Measurements from ENCODE around the gene DND1. TPM values are rescaled to one million over a fixed set of nuclear protein-coding genes. Genes with fewer than 3 reads are reported as not detected.

Gene DND1
- not detected in 2 replicates for total RNA-seq

GRCh38 chr5:140673187-140673976, at the start of gene DND1:
DND1 (minus strand) TSS chr5:140673576; CDS start chr5:140673542, 34 bp downstream.

DNA sequence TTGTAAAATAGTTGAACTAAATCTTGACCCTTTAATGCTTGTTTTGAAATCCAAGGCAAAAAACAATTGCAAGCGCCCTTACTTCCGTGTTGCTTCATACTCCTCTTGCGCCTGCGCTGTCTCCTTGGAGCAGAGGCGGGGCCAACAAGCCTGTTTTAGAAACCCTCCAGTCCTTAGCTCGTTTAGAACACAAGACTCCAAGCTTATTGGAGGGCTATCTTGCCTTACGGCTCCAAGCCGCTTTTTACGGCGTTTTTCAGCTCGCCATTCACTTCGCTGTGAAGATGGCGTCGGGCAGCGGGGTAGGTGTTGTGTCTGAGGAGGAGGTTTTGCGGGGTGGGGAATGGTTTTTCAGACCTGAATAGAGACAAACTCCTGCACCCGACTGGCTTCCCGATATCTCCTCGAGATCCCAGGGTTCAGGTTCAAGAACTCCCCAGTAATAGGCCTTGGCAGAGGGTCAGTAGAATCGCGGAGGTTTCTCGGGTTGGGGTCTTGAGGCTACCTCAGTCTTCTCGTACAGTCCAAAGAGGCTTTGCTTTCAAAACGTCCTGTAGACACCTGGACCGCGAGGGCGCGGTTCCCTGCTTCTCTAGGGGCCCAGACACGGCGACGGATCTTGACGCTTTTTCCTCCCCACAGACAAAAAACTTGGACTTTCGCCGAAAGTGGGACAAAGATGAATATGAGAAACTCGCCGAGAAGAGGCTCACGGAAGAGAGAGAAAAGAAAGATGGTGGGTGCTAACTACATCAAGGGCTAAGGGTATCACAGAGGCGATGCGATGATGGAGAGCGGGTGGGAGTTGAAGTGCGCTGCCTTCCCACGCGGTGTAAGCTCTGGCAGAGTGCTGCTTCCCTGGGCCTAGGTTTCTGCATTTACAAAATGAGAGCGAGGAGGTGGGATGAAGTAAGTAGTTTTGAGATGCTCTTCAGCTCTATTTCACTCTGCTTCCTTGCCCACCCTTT, 27.1 kb upstream of the DND1 start, which contains the start of gene ZMAT2:
TSS of gene ZMAT2 (plus strand) at position 271 of the 968 bp plus-strand sequence. CDS start at position 285, 14 bp downstream.

DNA sequence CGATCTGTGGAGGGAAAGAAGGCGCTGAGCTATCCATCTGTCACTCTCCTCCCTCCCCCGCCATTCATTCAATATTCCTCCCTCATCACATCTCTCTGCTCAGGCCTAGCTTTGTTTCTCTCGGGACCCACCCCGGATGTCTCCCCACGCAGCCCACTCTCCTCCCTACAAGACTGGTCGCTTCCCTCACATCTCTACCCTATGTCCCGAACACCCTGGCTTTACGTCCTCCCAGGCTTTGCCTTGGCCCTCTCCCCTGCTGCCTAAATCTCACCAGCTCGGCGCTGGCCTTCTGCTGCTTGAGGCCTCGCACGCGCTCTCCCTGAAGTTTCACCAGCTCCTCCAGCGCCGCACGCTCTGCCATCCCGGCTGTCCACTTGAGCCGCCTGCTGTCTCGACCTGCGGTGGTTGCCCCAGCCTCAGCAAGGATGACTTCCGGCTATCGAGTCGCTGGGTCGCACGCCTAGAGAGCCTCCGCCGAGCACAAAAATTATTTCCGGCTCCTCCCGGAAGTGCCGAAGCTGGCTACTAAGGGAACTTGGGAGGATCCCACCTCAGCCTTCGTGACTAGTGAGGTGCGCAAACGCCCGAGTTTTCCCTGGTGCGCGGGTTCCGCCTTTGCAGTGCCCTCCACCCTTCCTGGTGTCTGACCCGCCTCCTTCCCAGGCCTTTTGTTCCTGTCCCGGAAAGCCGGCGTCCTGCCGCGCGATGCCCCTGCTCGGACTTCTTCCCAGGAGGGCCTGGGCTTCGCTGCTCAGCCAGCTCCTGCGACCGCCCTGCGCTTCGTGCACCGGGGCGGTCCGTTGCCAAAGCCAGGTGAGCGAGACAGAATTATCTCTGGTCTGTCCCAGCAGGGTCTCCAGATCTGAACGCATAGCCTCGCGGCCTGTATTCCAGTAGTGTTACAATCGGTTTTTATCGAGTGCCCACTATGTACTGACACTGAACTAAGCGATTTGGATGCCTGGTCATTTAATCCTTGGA, 17.9 kb upstream of the DND1 start, which contains the start of the genes HARS1 and HARS2:
TSS of gene HARS1 (minus strand) at position 430 of the 984 bp plus-strand sequence. CDS start at position 364, 66 bp downstream.
TSS of gene HARS2 (plus strand) at position 515 of the 984 bp plus-strand sequence. CDS start at position 709, 194 bp downstream.

DNA sequence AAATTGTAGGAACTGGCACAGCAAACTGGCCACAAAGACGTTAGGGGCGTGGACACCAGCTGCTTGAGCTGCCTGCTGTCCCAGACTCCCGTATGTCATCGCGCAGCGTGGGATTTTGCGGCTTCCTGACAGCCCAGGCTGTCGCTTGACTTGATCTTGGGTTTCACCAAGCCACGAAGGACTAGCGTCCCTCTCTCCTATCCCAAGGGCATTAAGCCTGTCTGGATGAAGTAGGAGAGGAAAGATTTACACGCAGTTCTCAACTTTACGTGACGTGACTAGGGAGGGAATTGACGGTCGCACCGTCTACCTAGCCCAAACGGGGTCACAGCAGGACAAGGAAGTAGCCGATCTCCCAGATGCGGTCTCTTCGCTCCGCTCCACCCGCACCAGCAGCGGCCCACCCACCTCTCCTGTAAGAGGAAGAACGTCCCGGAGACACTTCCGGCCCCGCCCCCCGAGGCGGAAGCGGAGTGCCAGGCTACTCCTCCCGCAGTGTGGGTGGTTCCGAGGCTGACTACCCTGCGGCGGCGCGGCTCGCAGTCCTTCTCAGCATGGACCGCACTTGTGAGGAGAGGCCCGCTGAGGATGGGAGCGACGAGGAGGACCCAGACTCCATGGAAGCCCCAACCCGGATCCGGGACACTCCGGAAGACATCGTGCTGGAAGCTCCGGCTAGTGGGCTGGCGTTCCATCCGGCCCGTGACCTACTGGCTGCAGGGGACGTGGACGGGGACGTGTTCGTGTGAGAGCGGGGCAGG, 8.8 kb downstream of the DND1 start, which contains the start of gene WDR55:
TSS of gene WDR55 (plus strand) at position 546 of the 761 bp plus-strand sequence. CDS start at position 555, 9 bp downstream.

GRCh38 chr5:140639148-140639981, 34.0 kb downstream of the DND1 start, which contains the start of gene TMCO6:
TMCO6 (plus strand) TSS chr5:140639451; CDS start chr5:140639528, 77 bp downstream.

DNA sequence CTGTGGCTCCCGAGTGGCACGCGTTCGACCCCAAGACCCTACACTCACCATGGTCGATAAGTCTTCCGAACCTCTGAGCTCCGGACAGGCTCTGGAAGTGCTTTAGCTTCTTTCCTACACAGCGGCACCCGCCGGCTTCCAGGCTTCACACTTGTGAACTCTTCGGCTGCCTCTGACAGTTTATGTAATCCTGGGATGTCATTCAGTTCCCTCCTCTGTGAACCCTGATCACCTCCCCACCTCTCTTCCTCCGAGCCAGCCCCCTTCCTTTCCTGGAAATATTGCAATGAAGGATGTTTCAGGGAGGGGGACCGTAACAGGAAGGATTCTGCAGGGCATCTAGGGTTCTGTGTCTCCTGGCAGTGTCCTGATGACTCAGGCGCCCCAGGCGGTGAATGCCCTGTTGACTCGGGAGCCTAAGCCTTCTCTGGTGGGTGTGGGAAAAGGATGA, 40.3 kb downstream of the DND1 start, which contains the start of gene CD14:
TSS of gene CD14 (minus strand) at position 155 of the 451 bp plus-strand sequence. CDS start at position 51, 104 bp downstream.

Other genes starting within 250 kb of the DND1 start
- gene EIF4EBP3, start 125.9 kb downstream of the DND1 start, total RNA-seq: 7.4 and 15.3 TPM in 2 replicates
- gene SRA1, start 116.1 kb downstream of the DND1 start, total RNA-seq: 24.0 and 25.6 TPM in 2 replicates
- 8.4 and 9.0 TPM in 2 replicates for gene APBB3, start 109.0 kb downstream of the DND1 start, total RNA-seq
- gene SLC35A4, start 108.7 kb downstream of the DND1 start, total RNA-seq: 26.9 and 37.6 TPM in 2 replicates
- gene CD14, start 40.4 kb downstream of the DND1 start, total RNA-seq: 0.15 and 1.3 TPM in 2 replicates
- gene TMCO6, start 34.1 kb downstream of the DND1 start, total RNA-seq: 26.7 and 72.8 TPM in 2 replicates
- gene NDUFA2, start 25.9 kb downstream of the DND1 start, total RNA-seq: 47.4 and 58.0 TPM in 2 replicates
- 62.4 and 66.5 TPM in 2 replicates for gene IK, start 25.7 kb downstream of the DND1 start, total RNA-seq
- gene WDR55, start 8.7 kb downstream of the DND1 start, total RNA-seq: 15.8 and 18.2 TPM in 2 replicates
- gene HARS1, start 17.8 kb upstream of the DND1 start, total RNA-seq: 43.6 and 55.7 TPM in 2 replicates
- gene HARS2, start 17.9 kb upstream of the DND1 start, total RNA-seq: 20.3 and 21.3 TPM in 2 replicates
- 18.2 and 25.1 TPM in 2 replicates for gene ZMAT2, start 26.9 kb upstream of the DND1 start, total RNA-seq
- gene PCDHA1, start 112.6 kb upstream of the DND1 start, total RNA-seq: 0.05 TPM in 1 of 2 replicates, not detected in the other
- not detected in 2 replicates for gene PCDHA2, start 121.3 kb upstream of the DND1 start, total RNA-seq
- 0.10 and 0.25 TPM in 2 replicates for gene PCDHA3, start 127.5 kb upstream of the DND1 start, total RNA-seq
- 0.24 and 0.31 TPM in 2 replicates for gene PCDHA4, start 133.5 kb upstream of the DND1 start, total RNA-seq
- gene PCDHA5, start 148.0 kb upstream of the DND1 start, total RNA-seq: not detected in 2 replicates
- 0.37 and 0.64 TPM in 2 replicates for gene PCDHA6, start 154.4 kb upstream of the DND1 start, total RNA-seq
- gene PCDHA7, start 160.7 kb upstream of the DND1 start, total RNA-seq: 0.15 and 0.56 TPM in 2 replicates
- 0.06 TPM in 1 of 2 replicates, not detected in the other for gene PCDHA8, start 167.6 kb upstream of the DND1 start, total RNA-seq
- 0.05 TPM in 1 of 2 replicates, not detected in the other for gene PCDHA9, start 174.8 kb upstream of the DND1 start, total RNA-seq
- gene PCDHA10, start 182.3 kb upstream of the DND1 start, total RNA-seq: 0.06 and 0.59 TPM in 2 replicates
- not detected in 2 replicates for gene PCDHA11, start 195.4 kb upstream of the DND1 start, total RNA-seq
- gene PCDHA12, start 201.7 kb upstream of the DND1 start, total RNA-seq: 0.06 and 0.34 TPM in 2 replicates
- gene PCDHA13, start 208.5 kb upstream of the DND1 start, total RNA-seq: 0.39 TPM in 1 of 2 replicates, not detected in the other

Data from cardiac ventricle fibroblast (primary cell).